ENCODE results near the gene PLXNA2.

PLXNA2 gene

DNA sequence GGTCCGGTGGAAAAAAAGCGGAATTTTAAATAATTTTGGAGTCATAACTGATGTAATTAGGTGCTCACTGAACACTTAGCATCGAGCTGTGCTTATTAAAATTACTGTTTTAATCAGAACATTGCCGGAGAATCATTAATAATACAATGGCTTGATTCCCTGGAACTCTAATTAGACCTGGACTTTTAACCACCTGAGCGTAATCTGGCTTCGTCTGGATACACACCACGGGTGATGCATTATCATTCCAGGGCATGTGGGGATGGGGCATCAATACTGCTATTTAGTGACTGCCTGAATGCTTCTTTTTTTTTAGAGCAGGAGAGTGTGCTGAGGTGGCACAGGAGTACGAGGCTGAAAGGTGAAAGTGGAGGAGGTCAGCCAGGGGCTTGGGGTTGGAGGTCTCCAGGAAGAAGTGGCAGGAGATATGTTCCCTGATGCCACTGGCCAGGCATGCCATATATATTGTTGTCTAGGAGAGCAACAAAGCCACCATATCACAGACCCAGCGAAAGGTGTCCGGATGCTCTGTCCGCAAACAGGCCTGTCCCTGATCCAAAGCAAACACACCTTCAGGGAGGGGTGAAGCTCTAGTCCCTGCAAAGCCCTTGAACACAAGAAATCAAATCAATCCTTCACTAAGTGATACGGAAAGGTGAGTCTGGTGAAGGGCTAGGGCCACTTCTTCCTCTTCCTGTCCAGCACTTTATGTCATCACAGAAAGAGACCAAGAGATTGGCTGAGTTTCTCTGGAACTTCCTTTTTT, 125.2 kb downstream of the PLXNA2 start:
- no peak for DNase-seq (ENCODE audit: low read depth)

DNA sequence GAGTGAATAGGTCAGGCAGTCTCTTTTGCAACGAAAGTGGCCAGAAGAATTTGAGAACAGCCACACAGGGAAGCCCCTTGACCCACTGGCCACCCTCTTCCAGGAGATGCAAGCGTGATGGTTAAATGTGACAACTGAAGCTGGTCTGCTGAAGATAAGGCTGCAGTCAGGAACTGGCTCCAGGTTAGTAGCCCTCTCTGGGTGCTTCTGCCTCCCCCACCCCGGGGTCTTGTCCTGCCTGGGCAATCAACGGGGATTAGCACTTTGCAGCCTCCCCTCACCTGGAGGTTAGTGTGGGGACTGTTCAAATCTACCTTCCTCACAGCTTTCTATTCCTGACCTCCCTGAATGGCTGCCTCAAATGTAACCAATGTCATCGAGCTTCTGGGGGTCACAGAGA, 125.9 kb downstream of the PLXNA2 start:
- no peak for DNase-seq (ENCODE audit: low read depth)

DNA sequence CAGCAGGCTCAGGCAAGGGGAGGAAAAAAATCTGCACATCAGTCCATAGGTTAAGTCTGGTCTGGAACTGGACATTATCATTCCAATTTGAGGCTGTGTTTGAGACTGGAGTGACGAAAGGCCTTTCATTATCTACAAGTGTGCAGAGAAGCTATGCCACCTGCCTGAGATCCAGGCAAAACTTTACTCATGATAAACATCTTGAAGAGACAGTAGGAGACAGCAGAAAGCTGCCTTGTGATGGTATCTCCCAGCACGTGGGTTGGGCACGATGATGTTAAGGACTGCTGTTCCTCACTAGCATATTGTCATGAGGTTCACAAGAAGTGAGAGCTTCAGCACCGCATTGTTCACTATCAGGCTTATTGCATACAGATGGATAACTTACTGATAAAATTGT, 126.4 kb downstream of the PLXNA2 start:
- DNase-seq (ENCODE audit: low read depth), result no peak

DNA sequence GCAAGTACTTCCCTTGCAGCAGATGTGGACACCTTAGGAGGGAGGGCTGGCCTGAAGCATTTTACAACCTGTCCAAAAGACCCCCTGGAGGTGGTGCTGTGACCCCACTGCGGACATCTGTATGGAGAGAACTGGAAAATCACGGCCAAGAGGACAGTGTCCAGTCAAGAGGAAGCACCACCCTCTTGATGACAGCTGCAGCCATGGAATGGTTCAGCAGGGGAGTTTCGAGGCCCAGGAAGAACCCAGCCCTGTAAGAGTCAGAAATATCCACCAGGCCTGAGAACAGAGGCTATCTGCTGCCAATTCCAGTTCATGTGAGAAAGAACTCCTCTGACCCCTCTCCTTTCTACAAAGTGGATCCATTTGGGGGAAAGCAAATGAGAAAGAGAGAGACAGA, 126.8 kb downstream of the PLXNA2 start:
- DNase-seq (ENCODE audit: low read depth), result no peak

DNA sequence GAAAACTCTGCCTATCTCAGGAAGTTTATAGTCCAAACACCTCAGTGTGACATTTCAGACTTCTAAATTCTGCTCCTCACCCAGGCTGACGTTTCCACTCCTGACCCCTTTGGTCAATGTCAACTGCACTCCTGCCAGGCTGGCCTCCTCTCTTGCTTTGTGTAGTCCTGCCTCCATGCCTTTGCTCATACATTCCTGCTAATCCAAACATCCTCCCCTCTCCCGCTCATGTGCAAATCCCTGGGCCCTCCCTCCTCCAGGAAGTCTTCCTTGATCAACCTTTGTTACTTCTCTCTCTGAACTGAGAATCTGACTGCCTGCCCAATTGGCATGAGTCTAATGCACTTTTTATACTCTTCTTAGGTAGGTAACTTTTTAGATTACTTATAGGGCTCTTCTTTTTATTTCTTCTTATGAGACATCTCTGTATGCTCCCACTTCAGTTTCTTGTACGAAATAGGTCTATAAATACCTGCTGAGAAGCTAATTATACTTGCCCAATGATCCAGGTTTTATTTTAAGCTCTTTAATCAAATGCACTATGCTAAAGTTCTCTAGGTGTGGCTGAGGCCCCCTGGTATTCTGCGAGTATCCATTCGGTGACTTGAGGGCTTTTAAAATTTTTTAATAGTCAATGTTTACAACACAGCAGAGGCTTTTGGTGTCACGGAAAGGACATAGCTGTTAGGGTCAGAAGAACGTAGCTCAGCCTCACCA, 128.1 kb downstream of the PLXNA2 start:
- DNase-seq (ENCODE audit: low read depth), result no peak

DNA sequence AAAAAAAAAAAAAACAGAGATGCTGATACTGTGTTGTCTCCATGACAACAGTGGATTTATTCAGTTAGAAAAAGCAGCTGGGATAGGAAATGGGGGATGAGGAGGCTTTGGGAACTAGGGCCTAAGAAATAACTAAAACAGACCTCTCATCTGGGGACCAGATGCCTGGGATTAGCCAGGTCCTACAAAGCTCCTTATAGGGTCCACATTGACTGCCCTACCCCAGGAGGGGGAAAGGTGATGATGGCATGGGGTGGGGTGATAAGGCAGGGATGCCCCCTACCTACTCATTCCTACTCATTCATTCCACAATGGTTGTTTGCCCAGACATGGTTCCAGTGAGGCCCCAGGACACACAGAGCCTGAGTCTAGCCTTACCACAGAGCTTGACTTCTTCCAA, 131.2 kb downstream of the PLXNA2 start:
- no peak for DNase-seq (ENCODE audit: low read depth)

DNA sequence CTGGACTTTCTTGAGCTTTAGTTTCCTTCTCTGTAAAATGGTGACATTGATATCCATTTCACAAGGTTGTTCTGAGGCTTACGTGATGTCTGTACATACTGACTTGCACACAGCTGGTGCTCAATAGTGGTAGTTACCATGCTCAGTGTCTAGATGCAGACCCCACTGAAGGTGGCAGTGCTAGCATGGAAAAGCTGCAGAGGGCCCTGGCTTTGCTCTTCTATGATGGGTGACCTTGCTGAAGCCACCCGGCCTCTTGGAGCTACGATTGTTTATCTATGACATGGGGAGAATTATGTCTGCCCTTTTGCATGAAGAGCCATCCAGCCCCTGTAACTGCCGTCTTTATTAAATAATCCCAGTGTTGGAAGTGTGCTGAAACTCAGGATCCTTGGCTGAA, 131.8 kb downstream of the PLXNA2 start:
- no peak for DNase-seq (ENCODE audit: low read depth)

DNA sequence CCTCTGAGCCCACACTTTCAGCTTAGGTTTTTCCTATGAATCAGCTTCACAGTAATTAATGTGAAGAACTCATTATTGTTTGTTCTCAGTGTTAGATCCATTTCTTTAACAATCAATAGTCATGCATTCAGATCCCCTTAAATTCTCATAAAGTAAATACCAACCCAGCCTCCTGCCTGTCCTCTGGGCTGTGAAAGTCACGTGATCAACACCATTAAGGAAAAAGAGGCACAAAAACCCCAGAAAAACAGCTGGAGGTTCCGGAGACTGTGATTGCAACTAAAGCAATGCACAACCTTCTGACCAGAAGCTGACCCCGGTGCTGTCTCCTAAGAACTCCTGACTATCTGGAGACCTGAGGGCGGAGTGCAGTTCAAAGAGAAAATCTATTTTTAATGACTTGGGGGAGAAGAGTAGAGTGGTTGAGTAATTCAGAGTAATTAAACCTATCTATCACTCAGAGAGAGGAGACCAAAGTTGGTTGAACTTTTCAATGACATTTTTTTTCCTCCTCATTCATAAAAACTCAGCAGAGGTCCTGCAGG, 132.5 kb downstream of the PLXNA2 start:
- no peak for DNase-seq (ENCODE audit: low read depth)

DNA sequence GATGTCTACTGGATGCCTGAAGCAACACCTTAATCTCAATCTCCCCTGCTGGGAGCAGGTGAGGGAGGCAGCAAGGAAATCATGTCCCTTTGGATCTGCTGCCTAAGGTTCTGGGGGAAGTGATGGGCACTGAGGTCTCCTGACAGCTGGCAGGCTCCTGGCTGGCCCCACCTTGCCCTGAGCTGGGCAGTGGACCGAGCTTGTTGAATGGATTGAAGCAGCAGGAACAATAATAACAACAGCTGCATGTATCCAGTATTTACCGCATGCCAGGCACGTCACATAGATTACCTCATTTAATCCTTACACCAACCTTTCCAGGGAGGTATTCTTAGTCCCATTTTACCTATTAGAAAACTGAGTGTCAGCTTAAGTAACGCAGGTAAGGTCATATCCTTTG, 133.9 kb downstream of the PLXNA2 start:
- no peak for DNase-seq (ENCODE audit: low read depth)

DNA sequence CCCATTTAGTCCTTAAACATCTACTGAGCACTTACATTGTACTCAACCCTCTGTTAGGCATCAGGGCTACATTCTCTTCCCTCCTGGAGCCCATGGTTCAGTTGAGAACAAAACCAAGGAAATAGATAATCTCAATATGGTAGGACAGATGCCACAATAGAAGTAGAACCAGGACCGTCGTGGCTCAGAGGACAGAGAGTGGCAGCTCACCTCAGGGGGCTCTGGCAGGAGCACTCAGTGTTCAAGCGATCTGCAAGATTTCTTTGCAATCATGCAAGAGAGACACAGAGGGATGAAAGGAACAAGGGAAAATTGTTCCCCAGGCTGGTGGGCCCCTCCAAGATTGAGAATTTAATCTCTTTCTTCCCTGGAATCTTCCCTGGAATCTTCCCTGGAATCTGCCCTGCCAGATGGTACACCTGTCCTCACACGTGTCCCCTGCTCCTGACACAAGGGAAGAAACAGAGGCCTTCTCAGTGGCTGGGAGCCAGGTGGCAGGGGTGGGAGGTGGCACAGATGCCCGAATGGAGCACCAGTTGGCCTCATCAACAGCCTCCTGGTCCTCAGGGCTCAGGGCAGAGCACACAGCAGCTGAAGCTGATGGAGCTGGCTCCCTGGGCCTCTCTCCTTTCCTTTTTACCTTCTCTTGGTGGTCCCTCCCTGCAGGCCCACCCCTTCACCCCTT, 135.4 kb downstream of the PLXNA2 start:
- DNase-seq (ENCODE audit: low read depth), result no peak

DNA sequence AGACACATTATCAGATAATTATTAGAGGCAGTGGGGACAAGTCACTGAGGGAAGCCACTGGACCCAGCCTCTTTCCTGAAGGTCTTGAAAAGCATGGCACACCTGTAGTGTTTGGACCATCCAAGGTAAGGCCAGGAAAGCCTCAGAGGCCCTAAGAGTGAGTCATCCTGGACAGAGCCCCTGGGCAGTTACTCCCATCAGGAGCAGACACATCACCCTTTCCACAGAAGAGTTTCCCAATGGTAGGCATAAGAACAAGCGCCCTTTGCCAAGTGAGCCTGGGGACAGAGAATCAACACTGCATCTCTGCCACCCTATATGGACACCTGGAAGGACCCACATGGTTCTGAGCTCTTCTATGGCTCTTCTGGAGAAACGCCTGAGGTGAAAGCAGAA, 136.0 kb downstream of the PLXNA2 start:
- no peak for DNase-seq (ENCODE audit: low read depth)

DNA sequence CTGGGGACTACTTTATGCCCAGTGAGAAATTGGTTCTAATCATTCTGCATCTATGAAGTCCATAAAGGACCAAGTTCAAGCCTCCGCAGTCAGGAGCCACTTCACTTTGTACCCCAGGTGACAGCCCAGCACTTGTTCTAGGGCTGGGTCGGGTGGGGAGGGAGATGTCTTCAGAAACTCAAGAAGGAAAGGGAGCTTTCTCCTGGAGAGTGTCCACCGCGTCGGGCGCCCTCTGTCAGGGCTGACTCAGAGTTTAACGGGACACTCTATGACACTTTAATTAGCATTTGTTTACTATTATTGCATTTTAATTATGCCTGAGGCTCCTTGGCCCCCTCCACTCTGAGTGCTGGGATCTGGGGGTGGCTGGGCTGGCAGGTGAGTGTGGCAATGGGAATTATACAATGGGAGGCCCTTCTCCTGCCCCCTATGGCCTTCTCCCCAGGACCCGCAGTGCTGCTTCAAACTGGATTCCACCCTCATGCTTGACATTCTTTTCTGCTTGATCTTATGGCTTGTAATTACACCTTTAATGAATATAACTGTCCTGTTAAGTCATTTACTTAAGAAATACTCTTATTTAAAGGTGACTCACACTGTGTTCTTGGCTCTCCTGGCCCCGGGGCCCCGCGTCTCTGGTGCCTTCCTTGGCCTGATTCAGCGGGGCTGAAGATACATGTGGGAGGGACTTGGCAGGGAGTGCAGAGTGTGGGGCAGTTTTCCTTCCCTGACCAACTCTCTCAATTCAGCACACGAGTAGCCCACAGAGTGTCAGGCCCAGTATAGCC, 136.6 kb downstream of the PLXNA2 start:
- DNase-seq (ENCODE audit: low read depth), result no peak

DNA sequence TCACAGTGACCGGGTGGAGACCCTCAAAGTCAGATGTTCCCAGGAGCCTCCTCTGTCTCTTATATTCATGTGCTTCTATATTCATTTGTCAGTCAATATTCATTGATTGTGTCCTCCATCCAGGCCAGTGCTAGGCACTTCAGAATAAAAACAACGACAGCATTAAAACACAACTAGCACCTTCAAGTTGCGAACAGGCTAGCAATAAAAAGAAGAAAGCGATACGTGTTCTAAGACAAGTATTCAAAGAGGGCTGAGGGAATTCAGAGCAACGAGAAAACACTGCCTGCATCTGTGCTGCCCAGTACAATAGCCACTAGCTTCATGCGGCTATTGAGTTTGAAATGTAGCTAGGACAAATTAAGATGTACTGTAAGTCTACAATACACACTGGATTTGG, 138.0 kb downstream of the PLXNA2 start:
- DNase-seq (ENCODE audit: low read depth), result no peak

DNA sequence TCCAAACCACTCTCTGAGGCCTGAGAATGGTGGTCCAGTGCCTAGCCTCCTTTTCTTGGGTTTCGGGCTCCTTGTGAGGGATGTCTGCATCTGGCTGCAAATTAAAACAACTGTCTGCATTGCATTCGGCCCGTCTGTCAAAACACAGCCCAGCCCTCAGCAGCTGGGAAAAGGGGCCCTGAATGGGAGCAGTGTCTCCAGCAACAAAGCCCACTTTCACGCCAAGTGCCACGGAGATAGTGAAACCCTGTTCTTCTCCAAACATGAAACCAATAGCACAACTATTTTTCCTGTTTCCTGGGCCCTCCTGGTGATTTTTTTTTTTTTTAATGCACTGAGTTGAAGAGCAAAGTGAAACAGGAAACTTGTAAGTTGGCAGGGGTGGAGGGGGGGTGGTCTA, 138.4 kb downstream of the PLXNA2 start:
- DNase-seq (ENCODE audit: low read depth), result no peak

DNA sequence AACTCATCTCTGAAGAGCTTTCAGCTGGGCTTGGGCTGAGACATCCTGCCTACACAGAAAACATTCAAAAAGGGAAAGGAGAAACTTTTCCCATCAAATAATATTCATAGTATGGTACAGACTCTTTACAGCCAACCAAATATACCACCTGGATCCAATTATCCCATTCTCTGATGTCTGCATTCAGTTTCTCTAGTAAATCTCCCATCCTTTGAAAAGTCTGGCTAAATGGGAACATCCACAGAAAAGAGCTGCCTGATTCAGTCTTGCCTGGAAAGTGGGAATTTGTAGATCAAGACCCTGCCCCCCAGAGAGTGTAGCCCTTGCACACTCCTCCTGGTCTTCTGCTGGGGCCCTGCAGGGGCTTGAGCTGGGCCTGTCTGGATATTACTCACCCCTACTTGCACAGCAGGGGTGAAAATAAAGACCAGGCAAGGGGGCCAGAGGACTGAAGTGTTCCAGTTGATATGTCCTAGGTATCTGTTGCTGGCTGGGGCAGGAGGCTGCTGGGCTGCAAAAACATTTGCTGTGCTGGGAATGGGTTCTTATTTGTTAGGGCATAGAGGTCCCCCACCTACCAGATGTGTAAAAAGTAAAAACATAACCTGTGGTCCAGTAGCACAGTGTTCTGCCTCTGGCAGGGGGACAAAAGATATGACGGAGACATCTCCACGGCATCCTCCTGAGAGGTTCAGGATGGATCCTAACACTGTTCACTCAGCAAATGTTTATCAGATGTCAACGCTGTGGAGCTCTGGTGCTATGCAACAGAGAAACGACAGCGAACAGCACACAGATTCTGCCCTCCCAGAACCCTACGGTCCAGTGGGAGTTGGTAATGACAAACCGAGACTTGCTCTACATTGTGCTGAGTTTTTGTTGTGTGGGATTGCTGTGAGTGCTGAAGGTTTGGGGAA, 140.3 kb downstream of the PLXNA2 start:
- DNase-seq (ENCODE audit: low read depth), result no peak

DNA sequence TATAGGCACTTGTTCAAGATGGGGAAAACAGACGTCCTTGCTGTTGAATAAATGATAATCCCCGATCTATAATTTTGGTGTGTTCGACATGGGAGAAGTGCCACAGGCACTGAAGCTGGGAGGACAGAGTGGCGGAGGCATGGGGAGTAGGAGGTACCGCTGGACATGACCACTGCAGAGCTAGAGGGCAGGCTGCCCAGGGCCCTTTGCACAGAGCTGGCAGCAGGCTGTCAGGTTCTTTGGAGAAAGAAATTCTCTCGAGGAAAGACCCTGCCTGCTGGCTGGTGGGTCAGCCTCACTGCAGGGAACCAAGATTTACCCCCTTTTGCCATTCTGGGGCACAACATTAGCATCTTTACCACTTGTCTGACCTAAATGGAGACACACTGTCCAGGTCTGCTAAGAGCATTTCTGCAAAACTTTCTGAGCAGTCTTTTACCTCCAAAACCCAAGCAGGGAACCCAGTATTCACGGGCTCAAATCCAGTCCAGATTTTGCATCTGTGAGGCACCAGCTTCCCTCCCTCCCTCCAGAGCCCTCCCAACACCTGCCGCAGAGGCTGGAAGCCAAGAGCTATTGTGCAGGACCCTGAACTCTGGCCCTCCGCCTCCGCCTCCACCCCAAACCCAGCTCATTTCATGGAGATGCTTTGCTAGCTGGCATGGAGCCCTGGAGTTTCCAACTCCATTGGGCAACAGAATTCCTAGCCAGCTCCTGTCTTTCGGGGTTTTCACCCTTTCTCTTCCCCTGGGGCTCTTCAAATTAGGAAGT, 142.3 kb downstream of the PLXNA2 start:
- no peak for DNase-seq (ENCODE audit: low read depth)

DNA sequence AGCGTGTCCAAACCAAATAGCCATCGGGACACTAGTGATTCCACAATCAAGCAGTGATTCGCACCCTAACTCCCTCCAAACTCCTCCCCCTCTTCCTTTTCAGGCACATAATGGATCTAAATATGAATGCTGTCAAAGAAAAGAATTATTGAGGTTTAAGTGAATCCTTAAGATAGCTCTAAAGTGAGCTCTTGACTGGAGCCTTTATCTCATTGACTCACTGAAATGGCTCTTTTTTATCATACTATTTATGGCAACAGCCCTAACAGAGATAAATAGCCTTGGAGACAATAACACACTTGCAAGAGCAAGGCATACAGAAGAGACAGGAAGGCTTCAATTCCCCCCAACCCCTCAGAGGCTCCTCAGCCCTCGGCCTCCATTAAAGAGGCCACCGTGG, 143.3 kb downstream of the PLXNA2 start:
- no peak for DNase-seq (ENCODE audit: low read depth)

DNA sequence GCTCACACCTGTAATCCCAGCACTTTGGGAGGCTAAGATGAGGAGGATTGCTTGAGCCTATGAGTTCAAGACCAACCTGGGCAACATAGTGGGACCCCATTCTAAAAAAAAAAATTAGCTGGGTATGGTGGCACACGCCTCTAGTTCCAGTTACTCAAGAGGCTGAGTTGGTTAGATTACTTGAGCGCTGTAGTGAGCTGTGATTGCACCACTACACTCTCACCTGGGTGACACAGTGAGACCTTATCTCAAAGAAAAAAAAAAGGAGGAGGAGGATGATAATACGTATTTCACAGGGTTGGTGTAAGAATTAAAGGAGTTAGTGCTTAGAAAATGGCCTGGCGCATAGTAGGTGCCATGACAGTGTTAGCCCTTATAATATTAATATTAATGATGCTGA, 144.1 kb downstream of the PLXNA2 start:
- no peak for DNase-seq (ENCODE audit: low read depth)

DNA sequence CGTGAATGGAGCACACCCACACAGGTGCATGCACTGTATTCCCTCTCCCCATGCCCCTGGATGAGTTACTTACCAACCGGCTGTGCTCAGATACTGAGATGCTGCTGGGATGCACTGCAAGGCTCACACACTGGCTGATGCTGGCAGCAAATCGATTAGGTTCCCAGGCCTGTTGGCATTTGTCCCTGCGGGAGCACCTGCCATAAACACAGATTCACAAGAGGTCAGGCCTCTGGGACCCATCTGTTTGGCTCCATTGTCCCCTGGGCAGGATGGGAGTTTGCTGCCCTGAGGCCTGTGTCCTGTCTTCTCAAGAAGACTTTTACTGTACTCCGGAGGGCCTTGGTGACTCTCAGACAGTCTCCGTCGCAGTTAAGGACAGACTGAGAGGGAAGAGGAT, 145.4 kb downstream of the PLXNA2 start:
- DNase-seq (ENCODE audit: low read depth), result no peak

All from stromal cell of bone marrow (primary cell).